Activated B cell treated with CpG ODN at 0.5 μM for 24 hours (primary cell): ENCODE data around the gene GIT2. TPM values are rescaled to one million over a fixed set of nuclear protein-coding genes. Genes with fewer than 3 reads are reported as not detected.
"Not testable (repeated sequence)": the region's sequence is repeated elsewhere in the genome, so short reads cannot be mapped to it uniquely, and the experiment has no call there.

Experiments used
- ATAC-seq: fragments of 200-7000 bp; cut with Tn5 transposase; one replicate; pipeline ENCODE4 v1.10.0; 2021; ENCODE audit warnings: low read depth, mild to moderate bottlenecking, moderate library complexity
- CTCF ChIA-PET: fragments of 350-600 bp; sonication (Branson Sonifier 250); formaldehyde crosslinking; loops from one replicate; lab custom pipeline; 2021; ENCODE audit warnings: antibody characterized with exemption; lab: Charles Lee
- POLR2A ChIA-PET: fragments of 350-600 bp; sonication (Branson Sonifier 250); formaldehyde crosslinking; loops from one replicate; lab custom pipeline; 2021; ENCODE audit warnings: antibody characterized with exemption; lab: Charles Lee
- DNase-seq: peaks from one replicate; pipeline ENCODE4 v3.0.0; 2022
- H3K27ac Mint-ChIP-seq: one replicate; pipeline ENCODE4 v1.8.0; 2020; ENCODE audit warnings: mixed read lengths
- H3K27me3 Mint-ChIP-seq: one replicate; pipeline ENCODE4 v1.8.0; 2021; ENCODE audit warnings: mixed read lengths
- H3K36me3 Mint-ChIP-seq: one replicate; pipeline ENCODE4 v1.8.0; 2021; ENCODE audit warnings: low read depth, mixed read lengths
- H3K4me1 Mint-ChIP-seq: one replicate; pipeline ENCODE4 v1.8.0; 2021; ENCODE audit warnings: mixed read lengths
- H3K4me3 Mint-ChIP-seq: one replicate; pipeline ENCODE4 v1.8.0; 2020; ENCODE audit warnings: mild to moderate bottlenecking, mixed read lengths
- H3K9me3 Mint-ChIP-seq: one replicate; pipeline ENCODE4 v1.8.0; 2020; ENCODE audit warnings: mixed read lengths
- intact Hi-C: fragments of 100-400 bp; cut with micrococcal nuclease; formaldehyde crosslinking; loops from one replicate; pipeline ENCODE4 v1.15.1; 2024
- total RNA-seq: library from RNA; stranded (reverse); gene quantifications from 2 replicates; pipeline ENCODE4 v1.2.3, GENCODE V29; 2022
- TF ChIP-seq, protein P1 (sequence below): fragments of 200-600 bp; IDR thresholded peaks from one replicate; pipeline ENCODE4 v1.8.0; 2022; ENCODE audit warnings: antibody characterized with exemption, mild to moderate bottlenecking

Gene GIT2
- total RNA-seq, 1 donor from 2014 or later, result 107 TPM

DNA sequence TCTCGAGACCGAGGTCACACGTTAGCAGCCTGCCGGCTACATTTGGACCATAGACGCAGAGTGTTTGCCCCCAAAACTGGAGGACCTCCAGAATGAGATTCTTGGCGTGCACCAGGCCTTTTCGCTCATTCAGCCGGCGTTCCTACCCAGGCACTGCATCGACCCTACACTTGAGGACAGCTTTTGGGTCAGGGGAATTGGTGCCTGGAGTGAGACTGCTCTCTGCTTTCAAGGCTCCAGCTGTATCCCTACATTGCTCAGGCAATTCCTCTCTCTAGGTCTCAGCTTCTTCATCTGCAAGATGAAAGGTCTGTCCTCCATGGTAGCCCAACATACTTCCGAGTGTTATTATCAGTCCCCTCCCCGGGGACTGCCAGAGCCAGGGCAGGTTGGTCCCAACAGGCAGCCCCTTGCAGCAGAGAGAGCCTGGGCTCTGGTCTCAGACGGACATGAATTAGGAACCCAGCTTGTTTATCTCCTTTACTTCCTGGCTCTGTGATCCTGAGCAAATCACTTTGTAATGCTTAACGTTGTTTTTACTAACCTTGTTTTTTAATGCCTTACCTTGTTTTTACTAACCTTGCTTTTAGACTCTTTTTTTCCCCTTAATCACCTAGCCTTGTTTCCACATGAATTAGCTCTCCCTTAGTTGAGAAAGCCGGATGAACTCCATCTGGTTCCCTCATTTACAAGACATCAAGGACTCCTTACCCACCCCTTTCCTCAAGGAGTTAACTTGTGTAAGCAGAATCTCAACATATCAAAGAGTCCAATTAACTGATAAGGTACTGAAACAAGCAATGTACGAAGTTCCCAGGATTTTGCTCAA lies 95.2 kb downstream of the GIT2 start:
- intact Hi-C loops, result loop anchor here (1.0 to 5.0 kb wide), 4 partner anchors 13 to 189 kb away; partner anchors contain the start of genes FAM222A and GLTP
- H3K27ac Mint-ChIP-seq, result peak overlapping the region; percentile 96
- DNase-seq (no peak), ATAC-seq (no peak)
- TF ChIP-seq, protein P1, sequence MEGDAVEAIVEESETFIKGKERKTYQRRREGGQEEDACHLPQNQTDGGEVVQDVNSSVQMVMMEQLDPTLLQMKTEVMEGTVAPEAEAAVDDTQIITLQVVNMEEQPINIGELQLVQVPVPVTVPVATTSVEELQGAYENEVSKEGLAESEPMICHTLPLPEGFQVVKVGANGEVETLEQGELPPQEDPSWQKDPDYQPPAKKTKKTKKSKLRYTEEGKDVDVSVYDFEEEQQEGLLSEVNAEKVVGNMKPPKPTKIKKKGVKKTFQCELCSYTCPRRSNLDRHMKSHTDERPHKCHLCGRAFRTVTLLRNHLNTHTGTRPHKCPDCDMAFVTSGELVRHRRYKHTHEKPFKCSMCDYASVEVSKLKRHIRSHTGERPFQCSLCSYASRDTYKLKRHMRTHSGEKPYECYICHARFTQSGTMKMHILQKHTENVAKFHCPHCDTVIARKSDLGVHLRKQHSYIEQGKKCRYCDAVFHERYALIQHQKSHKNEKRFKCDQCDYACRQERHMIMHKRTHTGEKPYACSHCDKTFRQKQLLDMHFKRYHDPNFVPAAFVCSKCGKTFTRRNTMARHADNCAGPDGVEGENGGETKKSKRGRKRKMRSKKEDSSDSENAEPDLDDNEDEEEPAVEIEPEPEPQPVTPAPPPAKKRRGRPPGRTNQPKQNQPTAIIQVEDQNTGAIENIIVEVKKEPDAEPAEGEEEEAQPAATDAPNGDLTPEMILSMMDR, result no peak
- POLR2A ChIA-PET, result interaction anchor here (0.6 to 1.6 kb wide), 5 partner anchors 12 to 530 kb away, joined by 3 to 12 read pairs (median 3); partner anchors contain the start of genes GIT2 and GLTP
- H3K27me3 Mint-ChIP-seq, result no peaks in the 10 kb centered on the region
- peaks cover 30% of the 10 kb centered on the region for H3K36me3 Mint-ChIP-seq
- peaks cover 29% of the 10 kb centered on the region for H3K4me1 Mint-ChIP-seq
- CTCF ChIA-PET, result interaction anchor here (1.0 kb wide), 1 partner anchor 13 kb away, joined by 4 read pairs; no protein-coding TSS in a partner anchor
- peak overlapping the region; percentile 99 for H3K4me3 Mint-ChIP-seq
- H3K9me3 Mint-ChIP-seq, result no peaks in the 10 kb centered on the region

- ChIA-PET CTCF (interaction anchor here (1.0 kb wide), 1 partner anchor 12 kb away, joined by 4 read pairs; no protein-coding TSS in a partner anchor), POLR2A (interaction anchor here (0.6 to 1.6 kb wide), 5 partner anchors 12 to 531 kb away, joined by 3 to 12 read pairs (median 3); partner anchors contain the start of genes GIT2 and GLTP)
- Mint-ChIP-seq H3K36me3 (peaks cover 21% of the 10 kb centered on the region), H3K27me3 (no peaks in the 10 kb centered on the region), H3K9me3 (no peaks in the 10 kb centered on the region), H3K4me1 (peaks cover 29% of the 10 kb centered on the region), H3K27ac (peak within 1 kb of the TSS; percentile 96), H3K4me3 (peak within 1 kb of the TSS; percentile 99)
- DNase-seq, result peak; percentile 67
- ATAC-seq, result peak; percentile 93
- intact Hi-C loops, result loop anchor here (1.0 to 5.0 kb wide), 4 partner anchors 12 to 188 kb away; partner anchors contain the start of genes FAM222A and GLTP
- TF ChIP-seq, protein P1, result no peak
Measured at GRCh38 chr12:109899783-109900751, 96.1 kb downstream of the GIT2 start, which contains the start of gene TCHP. TCHP (plus strand) TSS chr12:109900274; CDS start chr12:109903027, 2,753 bp downstream.

- H3K27me3 Mint-ChIP-seq, H3K9me3 Mint-ChIP-seq, intact Hi-C loops, POLR2A ChIA-PET, CTCF ChIA-PET, DNase-seq, ATAC-seq: not testable (repeated sequence)
- H3K27ac Mint-ChIP-seq, result peak overlapping the region; percentile 96
- H3K36me3 Mint-ChIP-seq, result peaks cover 14% of the 10 kb centered on the region
- H3K4me1 Mint-ChIP-seq, result peaks cover 29% of the 10 kb centered on the region
- peak overlapping the region; percentile 99 for H3K4me3 Mint-ChIP-seq
Measured at GRCh38 chr12:109899345-109899744, 96.8 kb downstream of the GIT2 start.

DNA sequence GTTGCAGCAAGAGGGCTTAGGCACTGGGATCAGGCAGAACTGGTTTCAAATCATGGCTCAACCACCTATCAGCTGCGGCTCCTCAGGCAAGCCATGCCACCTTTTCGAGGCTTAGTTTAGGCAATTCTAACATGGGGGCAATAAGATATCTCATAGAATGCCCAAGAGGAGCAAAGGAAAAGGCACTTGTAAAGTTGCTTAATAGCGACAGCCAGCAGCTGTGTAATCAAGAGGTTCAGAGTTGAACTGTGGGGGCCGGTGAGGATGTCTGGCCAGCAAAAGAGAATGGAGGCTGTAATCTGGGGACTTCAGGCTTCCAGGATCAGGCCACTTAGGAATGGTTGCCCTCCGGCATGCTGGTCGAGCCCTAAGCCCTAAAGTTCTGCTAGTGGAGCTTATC lies 99.1 kb downstream of the GIT2 start:
- intact Hi-C loops, result no loop called here
- H3K4me1 Mint-ChIP-seq, result peaks cover 47% of the 10 kb centered on the region

More for the DNA sequence above, 99.1 kb downstream of the GIT2 start:
- ChIA-PET POLR2A (interaction anchor here (0.7 kb wide), 1 partner anchor 44 kb away, joined by 3 read pairs; no protein-coding TSS in a partner anchor), CTCF (no interaction called here)
- DNase-seq (no peak), ATAC-seq (no peak)
- Mint-ChIP-seq H3K27me3 (no peaks in the 10 kb centered on the region), H3K4me3 (no peak overlapping the region), H3K9me3 (no peaks in the 10 kb centered on the region), H3K36me3 (peaks cover 6% of the 10 kb centered on the region), H3K27ac (no peak overlapping the region)
- TF ChIP-seq, protein P1, result no peak
